ENCODE measurements around the gene KCNJ16.
"Not testable (repeated sequence)": the region's sequence is repeated elsewhere in the genome, so short reads cannot be mapped to it uniquely, and the experiment has no call there.

KCNJ16 gene

DNA sequence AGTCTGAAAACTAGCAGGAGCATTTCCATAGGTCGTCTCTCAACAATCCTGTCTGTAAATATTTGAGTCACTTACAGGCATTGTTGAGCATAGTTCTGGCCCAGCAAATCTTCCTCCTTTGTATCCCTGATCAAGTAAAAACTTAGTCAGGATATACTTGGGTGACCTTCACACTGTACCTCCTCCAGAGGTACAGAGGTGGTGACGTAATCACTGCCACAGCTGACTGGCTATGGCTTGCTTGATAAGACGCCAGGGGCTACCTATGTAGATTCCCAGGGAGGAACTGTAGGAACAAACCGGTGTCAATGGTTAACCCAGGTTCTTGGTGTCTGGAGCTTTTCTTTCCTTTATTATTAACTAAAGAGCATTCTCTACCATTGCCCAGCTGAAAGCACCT lies at the start of gene KCNJ16:
Gene KCNJ16 (plus strand): TSS at position 270 of the 400 bp plus-strand sequence. CDS start 56,863 bp downstream, outside the sequence.
- H3K27ac ChIP-seq: no peak within 1 kb of the TSS
- no peak for DNase-seq (ENCODE audit: low read depth, low spot score)

GRCh38 chr17:70028397-70028796 lies 46.6 kb upstream of the KCNJ16 start:
- no peak overlapping the region for H3K27ac ChIP-seq
- no peak for DNase-seq (ENCODE audit: low read depth, low spot score)

GRCh38 chr17:70028978-70029767 lies 45.9 kb upstream of the KCNJ16 start:
- H3K27ac ChIP-seq: no peak overlapping the region
- no peak for DNase-seq (ENCODE audit: low read depth, low spot score)

- DNase-seq (ENCODE audit: low read depth, low spot score): no peak
- no peak overlapping the region for H3K27ac ChIP-seq
Observed at GRCh38 chr17:70030371-70030770, 44.7 kb upstream of the KCNJ16 start.

- no peak for DNase-seq (ENCODE audit: low read depth, low spot score)
- no peak overlapping the region for H3K27ac ChIP-seq
Observed at GRCh38 chr17:70031341-70031740, 43.7 kb upstream of the KCNJ16 start.

DNA sequence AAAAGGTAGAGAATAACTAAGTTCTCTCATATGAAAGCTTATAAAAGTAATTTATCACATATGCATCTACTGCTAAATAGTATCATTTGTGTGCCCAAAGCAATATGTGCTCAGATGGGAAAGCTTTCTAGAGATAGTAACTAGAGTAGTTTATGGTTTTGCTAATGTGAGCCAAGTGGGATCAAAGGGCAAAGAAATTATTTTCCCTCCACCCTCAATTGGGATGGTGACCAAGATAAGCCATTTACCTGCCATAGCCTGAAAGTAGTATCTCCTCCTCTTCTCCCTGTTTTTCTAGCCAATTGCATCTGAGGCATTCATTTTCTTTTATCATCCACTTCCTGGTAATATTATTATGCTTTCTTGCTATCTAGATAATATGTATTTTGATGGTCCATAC lies 41.9 kb upstream of the KCNJ16 start:
- DNase-seq (ENCODE audit: low read depth, low spot score): no peak
- no peak overlapping the region for H3K27ac ChIP-seq

DNA sequence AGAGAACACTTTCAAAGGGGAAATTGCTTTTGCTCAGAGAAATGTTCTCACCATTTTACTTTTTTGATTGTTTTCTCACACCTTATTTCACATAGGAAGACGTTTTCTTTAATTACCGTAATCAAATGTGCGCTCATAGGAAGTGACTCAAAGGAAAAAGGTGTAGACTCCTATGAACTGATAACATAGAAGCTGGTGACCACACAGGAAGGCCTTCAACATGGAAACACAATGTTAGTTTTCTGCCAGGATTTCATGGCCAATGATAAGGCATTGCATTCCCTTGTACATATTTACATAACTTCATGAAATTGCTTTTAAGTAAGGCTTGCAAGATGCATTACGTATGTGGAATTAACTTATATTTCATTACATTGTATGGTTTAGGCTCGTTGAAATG lies 40.9 kb upstream of the KCNJ16 start:
- DNase-seq (ENCODE audit: low read depth, low spot score): no peak
- no peak overlapping the region for H3K27ac ChIP-seq

DNA sequence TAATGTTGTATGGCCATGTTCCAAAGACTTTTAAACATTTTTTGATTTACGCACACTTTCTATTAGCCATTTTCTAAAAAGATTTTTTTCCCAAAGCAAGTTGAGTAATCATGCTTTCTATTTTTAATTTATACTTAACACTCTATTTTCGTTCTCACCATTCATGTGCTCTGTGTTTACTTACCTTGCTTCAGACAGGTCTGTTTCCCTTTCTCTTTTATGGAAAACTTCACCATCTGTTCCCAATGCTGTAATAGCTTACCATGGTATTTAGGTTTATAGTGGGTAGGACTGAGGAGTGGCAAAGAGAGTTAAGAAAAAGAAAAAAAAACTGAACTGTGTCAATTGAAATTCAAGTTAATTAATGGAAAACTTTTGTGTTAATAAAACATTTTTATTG lies 37.5 kb upstream of the KCNJ16 start:
- no peak for DNase-seq (ENCODE audit: low read depth, low spot score)
- no peak overlapping the region for H3K27ac ChIP-seq

- DNase-seq (ENCODE audit: low read depth, low spot score): peak; percentile 29
- H3K27ac ChIP-seq: no peak overlapping the region
Observed at GRCh38 chr17:70040336-70040735, 34.7 kb upstream of the KCNJ16 start.

GRCh38 chr17:70041061-70041460 lies 34.0 kb upstream of the KCNJ16 start:
- DNase-seq (ENCODE audit: low read depth, low spot score): no peak
- no peak overlapping the region for H3K27ac ChIP-seq

DNA sequence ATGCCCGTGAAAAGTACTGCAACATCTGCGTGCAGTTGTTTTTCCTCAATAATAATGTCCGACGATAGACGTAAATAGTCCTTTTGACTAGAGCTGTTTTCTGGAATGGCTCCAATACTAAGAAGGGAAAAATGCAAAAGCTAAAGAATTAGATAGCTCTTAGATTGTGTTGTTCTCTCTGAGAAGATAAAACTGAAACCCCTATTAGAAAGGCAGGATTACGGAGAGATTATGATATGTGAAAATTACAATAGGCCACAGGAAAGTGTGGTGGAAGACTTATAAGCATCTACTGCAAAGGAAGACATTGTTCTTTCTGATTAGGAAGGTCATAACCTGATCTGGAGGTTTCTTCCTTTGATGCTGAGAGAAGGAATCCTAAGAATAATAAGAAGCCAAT lies 33.5 kb upstream of the KCNJ16 start:
- H3K27ac ChIP-seq: no peak overlapping the region
- DNase-seq (ENCODE audit: low read depth, low spot score): no peak

- H3K27ac ChIP-seq; DNase-seq (ENCODE audit: low read depth, low spot score): not testable (repeated sequence)
Observed at GRCh38 chr17:70045780-70046179, 29.2 kb upstream of the KCNJ16 start.

DNA sequence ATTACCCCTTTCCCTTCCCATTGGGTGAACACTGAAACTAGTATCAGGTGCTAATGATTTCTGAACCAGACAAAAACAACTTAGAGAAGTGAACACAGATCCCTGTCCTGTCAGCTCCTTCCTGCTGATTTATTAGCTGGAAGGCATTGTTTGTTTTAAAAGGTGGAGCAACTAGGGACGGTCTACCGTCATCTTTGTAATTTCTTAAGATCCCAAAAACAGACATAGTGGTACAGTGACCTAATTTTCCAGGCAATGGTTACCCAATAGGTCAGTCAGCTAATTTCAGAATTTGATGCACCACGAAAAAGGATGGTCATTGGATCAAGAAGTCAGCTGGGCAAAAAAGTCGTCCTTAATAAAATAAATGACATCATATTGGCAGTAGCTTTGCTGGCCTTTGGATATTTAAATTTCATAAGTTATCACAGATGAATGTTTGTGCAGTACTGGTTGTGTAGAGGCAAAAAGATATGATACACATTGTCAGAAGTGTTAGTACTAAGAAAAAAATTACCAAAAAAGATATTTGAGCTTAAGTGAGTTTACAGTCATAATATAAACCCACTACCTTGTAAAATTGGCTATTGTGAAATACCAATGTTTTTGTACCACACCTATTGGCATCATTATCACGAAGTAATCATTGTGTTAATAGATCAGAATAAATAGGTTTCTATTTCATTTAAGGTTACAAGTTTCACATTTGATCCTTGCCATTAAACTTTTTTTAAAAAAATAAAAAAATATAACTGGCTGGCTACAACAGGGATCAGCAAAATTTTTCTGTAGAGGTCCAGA lies 27.2 kb upstream of the KCNJ16 start:
- H3K27ac ChIP-seq: no peak overlapping the region
- DNase-seq (ENCODE audit: low read depth, low spot score): no peak

DNA sequence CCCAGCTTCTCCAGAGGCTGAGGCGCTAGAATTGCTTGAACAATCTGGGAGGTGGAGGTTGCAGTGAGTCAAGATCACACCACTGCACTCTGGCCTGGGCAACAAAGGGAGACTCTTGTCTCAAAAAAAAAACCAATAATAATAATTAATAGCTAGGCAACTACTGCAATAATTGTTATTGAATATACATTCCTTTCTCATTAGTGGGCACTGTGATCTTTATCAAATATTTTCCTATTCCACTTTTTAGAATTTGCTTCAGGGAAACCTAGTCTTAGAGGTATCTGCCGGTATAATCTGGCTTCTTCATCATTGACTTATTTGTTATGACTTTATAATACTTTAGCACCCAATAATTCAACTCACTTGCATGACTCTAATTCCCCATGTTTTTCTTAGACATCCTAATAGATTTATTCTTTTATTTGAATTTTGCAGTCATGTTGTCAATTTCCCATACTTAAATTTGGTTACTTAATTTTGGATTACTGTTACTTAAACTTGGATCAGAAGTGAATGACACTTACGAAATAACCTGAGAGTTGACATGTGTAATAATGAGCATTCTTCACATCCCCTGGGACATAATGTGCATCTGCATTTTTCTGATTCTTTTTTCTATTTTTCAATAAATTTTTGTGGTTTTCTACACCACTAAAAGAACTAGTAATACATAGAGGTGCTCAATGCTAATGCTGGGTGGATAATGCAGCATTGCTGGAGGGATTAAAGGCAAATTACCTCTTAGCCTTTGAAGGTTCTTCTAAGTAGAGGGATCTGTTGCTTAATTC lies 25.0 kb upstream of the KCNJ16 start:
- H3K27ac ChIP-seq: no peak overlapping the region
- DNase-seq (ENCODE audit: low read depth, low spot score): no peak

DNA sequence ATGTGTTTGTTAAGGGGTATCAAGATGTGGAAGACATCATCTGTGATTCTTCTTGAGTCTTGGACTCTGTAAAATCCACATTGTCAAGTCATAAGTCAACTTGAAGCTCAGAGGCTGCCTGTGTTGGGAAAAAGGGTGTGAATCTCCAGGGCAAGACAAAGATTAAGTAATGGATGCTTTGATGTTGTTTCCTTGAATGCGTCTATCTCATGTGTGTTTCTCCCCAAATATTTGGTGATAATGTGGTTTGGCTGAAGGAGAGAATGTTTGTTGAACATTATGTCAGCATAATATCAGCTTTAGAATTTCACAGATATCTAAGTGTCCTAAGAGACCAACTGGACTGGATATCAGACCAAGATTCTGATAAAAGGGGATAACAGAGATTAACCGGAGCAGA lies 24.1 kb upstream of the KCNJ16 start:
- no peak overlapping the region for H3K27ac ChIP-seq
- DNase-seq (ENCODE audit: low read depth, low spot score): no peak

GRCh38 chr17:70053241-70054234 lies 21.5 kb upstream of the KCNJ16 start:
- no peak for DNase-seq (ENCODE audit: low read depth, low spot score)
- H3K27ac ChIP-seq: no peak overlapping the region

DNA sequence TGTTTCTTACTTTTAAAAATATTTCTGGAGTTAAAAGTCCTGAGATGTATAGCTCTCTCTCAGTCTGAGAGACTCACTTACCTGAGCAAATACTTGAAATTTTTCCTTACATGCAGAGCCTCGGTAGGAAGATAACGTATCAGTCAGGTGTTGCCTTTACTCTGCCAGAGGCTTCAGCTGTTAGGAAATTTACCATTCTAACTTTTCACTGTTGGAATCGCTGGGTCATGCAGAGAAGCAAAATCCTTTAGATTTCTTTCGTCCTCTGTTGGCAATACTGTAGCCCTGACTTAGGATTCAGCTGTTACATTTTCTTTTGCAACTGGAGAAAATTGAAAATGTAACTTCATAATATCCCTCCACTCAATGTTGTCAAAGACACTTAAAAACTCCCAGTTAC lies 20.0 kb upstream of the KCNJ16 start:
- DNase-seq (ENCODE audit: low read depth, low spot score): no peak
- no peak overlapping the region for H3K27ac ChIP-seq

DNA sequence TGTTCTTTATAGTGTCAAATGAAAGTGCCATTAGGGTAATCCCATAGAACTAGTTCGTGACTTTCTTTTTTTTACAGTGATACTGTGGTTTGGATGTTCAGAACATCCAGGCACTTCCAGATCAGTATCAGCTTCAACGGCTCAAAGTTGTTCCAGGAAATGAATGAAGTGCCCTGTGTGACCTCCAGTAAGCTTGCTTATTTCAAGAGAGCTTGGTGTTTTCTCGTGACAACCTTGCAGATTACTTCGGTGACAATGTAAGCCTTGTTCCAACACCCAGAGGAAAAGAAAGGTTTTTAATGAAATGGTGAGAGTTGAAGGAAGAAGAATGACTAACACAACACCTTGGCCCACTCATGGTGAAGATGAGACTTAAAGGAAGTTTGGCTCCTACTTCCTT lies 16.0 kb upstream of the KCNJ16 start:
- no peak for DNase-seq (ENCODE audit: low read depth, low spot score)
- H3K27ac ChIP-seq: no peak overlapping the region

DNA sequence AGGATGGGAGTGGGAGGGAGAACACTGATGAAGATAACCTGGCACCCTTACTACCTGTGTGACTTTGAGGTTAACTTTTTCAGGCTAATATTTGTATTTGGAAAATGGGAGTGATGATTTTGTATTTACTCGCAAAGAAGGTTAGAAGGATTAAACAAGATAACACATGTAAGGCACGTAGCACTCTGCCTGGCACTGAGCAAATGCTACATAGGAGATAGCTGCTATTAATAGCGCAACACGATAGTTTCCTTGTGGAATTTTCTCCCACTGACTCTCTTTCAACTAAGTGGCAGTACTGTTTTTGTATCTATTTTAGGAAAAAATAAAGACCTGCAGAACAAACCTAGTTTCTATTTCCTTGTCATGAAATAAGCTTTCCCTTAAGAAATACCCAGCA lies 15.4 kb upstream of the KCNJ16 start:
- DNase-seq (ENCODE audit: low read depth, low spot score): no peak
- no peak overlapping the region for H3K27ac ChIP-seq

- no peak overlapping the region for H3K27ac ChIP-seq
- DNase-seq (ENCODE audit: low read depth, low spot score): no peak
Observed at GRCh38 chr17:70060415-70060814, 14.6 kb upstream of the KCNJ16 start.

Measured in epithelial cell of prostate (primary cell).